HG02981 (cell line): Measurements from ENCODE around the gene HOXB1.
"Not testable (repeated sequence)": the region's sequence is repeated elsewhere in the genome, so short reads cannot be mapped to it uniquely, and the experiment has no call there.

Experiments used
- ATAC-seq: cut with Tn5 transposase; IDR thresholded peaks from one replicate; pipeline ENCODE4 v1.9.1; 2021; ENCODE audit warnings: mild to moderate bottlenecking, moderate library complexity; ENCODE audit not compliant: unreplicated experiment

The HOXB1 gene

GRCh38 chr17:48499735-48500434 lies 30.9 kb downstream of the HOXB1 start:
- ATAC-seq, result no peak

- no peak for ATAC-seq
Observed at GRCh38 chr17:48499248-48499647, 31.6 kb downstream of the HOXB1 start.

- no peak for ATAC-seq
Observed at GRCh38 chr17:48498164-48498850, 32.5 kb downstream of the HOXB1 start.

DNA sequence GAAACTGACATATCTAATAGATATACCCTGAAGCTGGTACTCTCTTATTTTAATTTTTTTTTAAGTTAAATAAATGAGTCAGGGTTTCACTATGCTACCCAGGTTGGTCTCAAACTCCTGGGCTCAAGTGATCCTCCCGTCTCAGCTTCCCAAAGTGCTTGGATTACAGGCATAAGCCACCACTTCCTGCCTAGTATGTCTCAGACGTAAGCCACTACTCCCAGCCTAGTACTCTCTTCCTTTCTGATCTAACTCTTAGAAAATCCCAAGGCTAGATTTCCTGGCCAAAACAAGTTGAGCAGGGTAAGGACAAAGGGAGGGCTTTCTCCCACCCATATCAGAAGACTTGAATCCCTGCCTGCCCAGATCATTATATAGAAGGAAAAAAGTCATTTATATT lies 33.7 kb downstream of the HOXB1 start:
- no peak for ATAC-seq

- ATAC-seq, result no peak
Observed at GRCh38 chr17:48494335-48494734, 36.5 kb downstream of the HOXB1 start.

GRCh38 chr17:48492401-48493298 lies 38.2 kb downstream of the HOXB1 start:
- ATAC-seq, result peak; percentile 50

- no peak for ATAC-seq
Observed at GRCh38 chr17:48491527-48492273, 39.1 kb downstream of the HOXB1 start.

- ATAC-seq, result no peak
Observed at GRCh38 chr17:48490451-48490892, 40.3 kb downstream of the HOXB1 start.

DNA sequence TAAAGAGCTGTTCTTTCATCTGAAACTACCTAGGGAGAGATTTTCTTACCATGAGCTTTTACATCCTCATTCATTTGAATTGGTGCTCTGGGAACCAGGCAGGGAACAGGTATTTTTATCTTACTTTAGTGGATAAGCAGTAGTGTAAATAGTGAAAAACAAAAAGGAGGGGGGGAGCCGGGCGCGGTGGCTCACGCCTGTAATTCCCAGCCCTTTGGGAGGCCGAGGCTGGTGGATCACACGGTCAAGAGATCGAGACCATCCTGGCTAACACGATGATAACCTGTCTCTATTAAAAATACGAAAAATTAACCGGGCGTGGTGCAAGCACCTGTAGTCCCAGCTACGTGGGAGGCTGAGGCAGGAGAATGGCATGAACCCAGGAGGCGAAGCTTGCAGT lies 41.0 kb downstream of the HOXB1 start:
- no peak for ATAC-seq

- ATAC-seq, result no peak
Observed at GRCh38 chr17:48488548-48489106, 42.2 kb downstream of the HOXB1 start.

- ATAC-seq, result no peak
Observed at GRCh38 chr17:48487221-48487620, 43.6 kb downstream of the HOXB1 start.

DNA sequence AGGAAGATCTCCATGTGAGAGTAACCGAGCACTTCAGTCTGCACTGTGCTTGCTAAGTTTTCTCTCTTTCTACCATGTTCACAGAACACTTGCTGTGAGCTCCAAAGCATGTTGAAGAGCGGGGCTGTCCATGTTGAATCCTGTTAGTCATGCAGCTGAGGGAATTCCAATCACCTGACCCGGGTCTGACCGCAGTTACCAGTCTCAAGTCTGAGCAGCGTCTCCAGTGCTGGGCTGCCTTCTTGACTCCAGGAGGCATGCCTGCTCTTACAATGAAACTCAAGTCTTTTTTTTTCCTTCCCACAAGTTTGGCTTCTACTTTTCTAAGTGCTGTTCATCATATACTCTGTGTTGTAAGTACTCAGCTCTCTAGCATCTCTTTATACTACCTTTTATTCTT lies 44.3 kb downstream of the HOXB1 start:
- no peak for ATAC-seq

- no peak for ATAC-seq
Observed at GRCh38 chr17:48484850-48485249, 46.0 kb downstream of the HOXB1 start.

DNA sequence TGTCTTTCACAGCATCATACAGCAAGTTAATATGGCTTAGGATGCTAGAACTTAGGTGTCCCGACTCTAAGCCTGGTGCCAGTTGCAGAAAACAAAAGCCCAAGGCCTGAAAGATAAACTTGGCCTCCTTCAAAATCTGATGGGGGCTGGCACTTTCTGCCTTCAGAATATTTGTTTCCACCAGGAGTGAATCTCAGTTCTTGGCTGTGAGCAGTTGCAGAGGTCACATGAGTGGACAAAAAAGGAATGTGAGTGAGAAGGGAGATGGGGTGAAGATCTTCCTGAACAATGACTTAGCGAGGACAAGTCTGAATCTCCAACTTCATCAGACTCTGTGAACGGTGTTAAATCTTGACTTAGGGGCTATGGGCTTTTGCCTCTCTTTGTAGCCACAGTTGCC lies 46.6 kb downstream of the HOXB1 start:
- no peak for ATAC-seq

DNA sequence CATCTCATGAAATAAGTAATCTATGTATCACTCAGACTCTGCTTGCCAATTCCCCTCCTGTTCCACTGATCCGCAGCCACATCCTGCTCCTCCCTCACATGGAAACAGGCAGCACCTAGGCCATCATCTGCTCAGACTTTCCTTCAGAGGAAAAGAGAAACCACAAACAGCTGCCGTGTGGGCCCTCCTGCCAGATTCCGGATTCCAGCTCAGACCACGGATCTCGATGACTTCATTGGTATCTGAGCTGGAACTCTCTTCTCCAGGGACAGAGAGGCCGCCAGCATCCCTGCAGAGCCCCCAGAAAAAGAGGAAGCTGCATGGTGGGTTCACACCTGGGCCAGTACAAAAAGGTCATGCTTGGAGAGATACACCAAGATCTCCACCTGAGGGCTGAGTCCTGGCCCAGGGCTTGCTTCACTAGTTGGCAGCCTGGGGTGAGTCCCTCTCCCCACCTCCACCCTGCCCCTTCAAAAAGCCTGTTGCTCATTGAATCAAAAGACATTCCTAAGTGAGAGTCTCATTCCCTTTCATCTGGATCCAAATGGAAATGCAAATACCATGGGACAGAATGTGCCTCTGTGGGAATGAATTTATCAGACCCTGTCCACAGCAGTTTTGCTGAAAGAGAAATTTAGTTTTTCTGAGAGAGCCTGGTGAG lies 47.2 kb downstream of the HOXB1 start:
- ATAC-seq, result peak; percentile 52

DNA sequence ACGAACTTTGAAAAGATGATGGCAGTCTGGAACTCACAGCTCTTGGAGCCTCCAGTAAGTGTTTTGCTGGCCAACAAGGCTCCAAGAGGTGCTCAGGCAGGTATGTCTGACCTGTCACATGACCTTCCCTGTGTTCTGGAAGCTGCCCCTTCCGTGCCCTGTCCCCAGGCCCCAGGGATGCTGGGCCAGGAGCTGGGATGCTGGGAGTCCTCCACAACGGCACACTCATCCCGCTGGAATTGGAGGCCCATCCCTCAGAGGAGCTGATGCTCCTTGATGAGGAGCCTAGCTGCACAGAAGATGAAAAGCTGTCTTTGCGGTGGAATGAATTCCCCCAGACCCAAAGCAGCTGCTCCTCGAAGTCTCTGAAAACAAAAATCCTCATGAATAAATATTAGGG lies 47.8 kb downstream of the HOXB1 start:
- no peak for ATAC-seq

- ATAC-seq, result not testable (repeated sequence)
Observed at GRCh38 chr17:48482301-48482700, 48.5 kb downstream of the HOXB1 start.

DNA sequence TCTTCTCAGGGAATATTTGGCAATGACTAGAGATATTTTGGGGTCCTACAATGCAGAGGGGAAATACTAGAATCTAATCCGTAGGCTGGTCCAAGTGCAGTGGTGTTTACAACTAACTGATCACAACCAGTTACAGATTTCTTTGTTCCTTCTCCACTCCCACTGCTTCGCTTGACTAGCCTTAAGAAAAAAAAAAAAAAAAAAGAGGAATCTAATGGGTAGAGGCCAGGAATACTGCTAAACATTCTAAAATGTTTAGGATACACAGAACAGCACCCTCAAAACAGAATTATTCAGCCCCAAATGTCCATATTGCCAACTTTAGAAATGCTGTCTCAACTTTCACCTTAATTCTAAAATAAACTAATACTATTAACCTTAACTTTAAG lies 51.8 kb downstream of the HOXB1 start:
- ATAC-seq, result no peak
